Uterus (tissue), 4 donors: Measurements from ENCODE around the gene OLFML2A. TPM values are rescaled to one million over a fixed set of nuclear protein-coding genes. Genes with fewer than 3 reads are reported as not detected.

Experiments
- DNase-seq, 2 donors: peaks; one replicate each; pipeline ENCODE4 v3.0.0-alpha.2; 2019 to 2020
- H3K27ac ChIP-seq, 2 donors: fragments of 200-600 bp; sonication (generic); 1 replicate in 1 of 2; 2 replicates in 1 of 2; pipeline ENCODE4 v1.5.1; 2016 to 2018
- H3K27me3 ChIP-seq, 2 donors: fragments of 200-600 bp; sonication (generic); one replicate each; pipeline ENCODE4 v1.5.1; 2018 to 2019; ENCODE audit warnings: control low read depth in 1 of 2
- H3K36me3 ChIP-seq, 2 donors: fragments of 200-600 bp; sonication (generic); one replicate each; pipeline ENCODE4 v1.5.1; 2019; ENCODE audit warnings: control low read depth in 1 of 2
- H3K4me1 ChIP-seq, 2 donors: fragments of 200-600 bp; sonication (generic); one replicate each; pipeline ENCODE4 v1.5.1; 2018 to 2019; ENCODE audit warnings: control low read depth in 1 of 2
- H3K4me3 ChIP-seq, 2 donors: fragments of 200-600 bp; sonication (generic); 1 replicate in 1 of 2; 2 replicates in 1 of 2; pipeline ENCODE4 v1.5.1; 2018 to 2019; ENCODE audit warnings: mild to moderate bottlenecking in 1 of 2
- H3K9me3 ChIP-seq, 2 donors: fragments of 200-600 bp; sonication (generic); one replicate each; pipeline ENCODE4 v1.5.1; 2019; ENCODE audit warnings: control low read depth in 1 of 2
- CTCF ChIP-seq, 4 experiments: fragments of 200-600 bp in 2 of 4; fragments of 450-650 bp in 2 of 4; sonication (generic) in 2 of 4; IDR thresholded peaks; one replicate each; pipeline ENCODE4 v1.5.1; 2016 to 2019; ENCODE audit warnings: antibody characterized with exemption in 4 of 4, mild to moderate bottlenecking in 2 of 4, moderate library complexity in 1 of 4
- POLR2A ChIP-seq, 2 donors: fragments of 450-650 bp; IDR thresholded peaks; one replicate each; pipeline ENCODE4 v1.6.1; 2016; ENCODE audit warnings: antibody characterized with exemption in 2 of 2, mild to moderate bottlenecking in 1 of 2, moderate library complexity in 1 of 2
- intact Hi-C: fragments of 100-400 bp; cut with DNase I; formaldehyde crosslinking; loops from one replicate; pipeline ENCODE4 v1.15.1; 2023; ENCODE audit warnings: low total_unique reads
- total RNA-seq, 4 donors: library from RNA; depleted of rRNA in 3 of 4; stranded (reverse); fragments of >200 nt in 3 of 4; gene quantifications; one replicate each; pipeline versions ENCODE4 v1.1.0 to v1.2.4, GENCODE V29; 2014 to 2023
- donor health status: DM: yes; HTN: yes; CAD: no.

Gene OLFML2A
- total RNA-seq, 4 donors from 2014 or later: 21.3 to 86.5 (median 71.8) TPM

GRCh38 chr9:124764774-124765438 is 12.0 kb upstream of the OLFML2A start:
- Histone ChIP-seq H3K27me3 (peaks cover 10 to 12% of the 10 kb centered on the region in 2 donors), H3K4me1 (peaks cover 0 to 2% of the 10 kb centered on the region in 2 donors), H3K36me3 (no peaks in the 10 kb centered on the region), H3K9me3 (no peaks in the 10 kb centered on the region), H3K4me3 (no peak overlapping the region), H3K27ac (no peak overlapping the region)
- intact Hi-C loops: no loop called here
- no peak for TF ChIP-seq POLR2A (IDR thresholded peaks at IDR 0.05)
- TF ChIP-seq CTCF (IDR thresholded peaks at IDR 0.05): no peak
- no peak for DNase-seq

- peaks cover 10 to 12% of the 10 kb centered on the region in 2 donors for H3K27me3 ChIP-seq
These were observed 11.5 kb upstream of the OLFML2A start for GRCh38 chr9:124765439-124765835.

GRCh38 chr9:124766326-124766725 is 10.6 kb upstream of the OLFML2A start:
- TF ChIP-seq CTCF (IDR thresholded peaks at IDR 0.05): no peak
- no peak for TF ChIP-seq POLR2A (IDR thresholded peaks at IDR 0.05)
- H3K4me1 ChIP-seq: peaks cover 0 to 8% of the 10 kb centered on the region in 2 donors
- no peak for DNase-seq
- H3K4me3 ChIP-seq: no peak overlapping the region
- H3K27me3 ChIP-seq: peaks cover 10 to 17% of the 10 kb centered on the region in 2 donors
- no peaks in the 10 kb centered on the region for H3K9me3 ChIP-seq
- intact Hi-C loops: no loop called here
- H3K36me3 ChIP-seq: no peaks in the 10 kb centered on the region
- H3K27ac ChIP-seq: no peak overlapping the region

More at GRCh38 chr9:124765439-124765835, 11.5 kb upstream of the OLFML2A start:
- H3K9me3 ChIP-seq: no peaks in the 10 kb centered on the region
- H3K36me3 ChIP-seq: no peaks in the 10 kb centered on the region
- no peak overlapping the region for H3K4me3 ChIP-seq
- intact Hi-C loops: no loop called here
- H3K4me1 ChIP-seq: peaks cover 0 to 8% of the 10 kb centered on the region in 2 donors
- TF ChIP-seq POLR2A (IDR thresholded peaks at IDR 0.05) (no peak), CTCF (IDR thresholded peaks at IDR 0.05) (no peak)
- no peak for DNase-seq
- H3K27ac ChIP-seq: no peak overlapping the region

GRCh38 chr9:124766815-124767554 is 9.9 kb upstream of the OLFML2A start:
- intact Hi-C loops: no loop called here
- Histone ChIP-seq H3K27ac (no peak overlapping the region), H3K27me3 (peaks cover 10 to 17% of the 10 kb centered on the region in 2 donors), H3K36me3 (no peaks in the 10 kb centered on the region), H3K9me3 (no peaks in the 10 kb centered on the region), H3K4me3 (no peak overlapping the region), H3K4me1 (peaks cover 0 to 8% of the 10 kb centered on the region in 2 donors)
- DNase-seq: no peak
- TF ChIP-seq CTCF (IDR thresholded peaks at IDR 0.05) (no peak), POLR2A (IDR thresholded peaks at IDR 0.05) (no peak)

GRCh38 chr9:124767821-124768220 is 9.1 kb upstream of the OLFML2A start:
- DNase-seq: no peak
- no peaks in the 10 kb centered on the region for H3K9me3 ChIP-seq
- peaks cover 10 to 14% of the 10 kb centered on the region in 2 donors for H3K27me3 ChIP-seq
- intact Hi-C loops: no loop called here
- H3K4me3 ChIP-seq: no peak overlapping the region
- H3K4me1 ChIP-seq: peaks cover 0 to 8% of the 10 kb centered on the region in 2 donors
- H3K36me3 ChIP-seq: no peaks in the 10 kb centered on the region
- H3K27ac ChIP-seq: no peak overlapping the region
- TF ChIP-seq CTCF (IDR thresholded peaks at IDR 0.05) (no peak), POLR2A (IDR thresholded peaks at IDR 0.05) (no peak)
